Loucy (cell line): ENCODE data around the gene CALML3.

ENCODE experiments used
- CTCF ChIP-seq: fragments of 200-600 bp; sonication (generic); conservative IDR thresholded peaks from 2 replicates; pipeline ENCODE4 v1.5.1; 2014; ENCODE audit warnings: mild to moderate bottlenecking, antibody characterized with exemption, low read length
- EZH2phosphoT487 ChIP-seq: fragments of 200-600 bp; IDR thresholded peaks from 2 replicates; pipeline ENCODE4 v1.6.1; 2018; ENCODE audit warnings: antibody characterized with exemption, mild to moderate bottlenecking, moderate library complexity, borderline replicate concordance

- TF ChIP-seq CTCF (no peak), EZH2phosphoT487 (no peak)
Measured at GRCh38 chr10:5565205-5565545, 40.4 kb downstream of the CALML3 start.
